HG02840 (cell line): Measurements from ENCODE around the gene APOL2.
"Not testable (repeated sequence)": the region's sequence is repeated elsewhere in the genome, so short reads cannot be mapped to it uniquely, and the experiment has no call there.

Experiments used
- ATAC-seq: cut with Tn5 transposase; IDR thresholded peaks from one replicate; pipeline ENCODE4 v1.9.1; 2021; ENCODE audit warnings: mild to moderate bottlenecking, moderate library complexity, moderate number of reproducible peaks; ENCODE audit not compliant: unreplicated experiment, low FRiP score

Gene APOL2

DNA sequence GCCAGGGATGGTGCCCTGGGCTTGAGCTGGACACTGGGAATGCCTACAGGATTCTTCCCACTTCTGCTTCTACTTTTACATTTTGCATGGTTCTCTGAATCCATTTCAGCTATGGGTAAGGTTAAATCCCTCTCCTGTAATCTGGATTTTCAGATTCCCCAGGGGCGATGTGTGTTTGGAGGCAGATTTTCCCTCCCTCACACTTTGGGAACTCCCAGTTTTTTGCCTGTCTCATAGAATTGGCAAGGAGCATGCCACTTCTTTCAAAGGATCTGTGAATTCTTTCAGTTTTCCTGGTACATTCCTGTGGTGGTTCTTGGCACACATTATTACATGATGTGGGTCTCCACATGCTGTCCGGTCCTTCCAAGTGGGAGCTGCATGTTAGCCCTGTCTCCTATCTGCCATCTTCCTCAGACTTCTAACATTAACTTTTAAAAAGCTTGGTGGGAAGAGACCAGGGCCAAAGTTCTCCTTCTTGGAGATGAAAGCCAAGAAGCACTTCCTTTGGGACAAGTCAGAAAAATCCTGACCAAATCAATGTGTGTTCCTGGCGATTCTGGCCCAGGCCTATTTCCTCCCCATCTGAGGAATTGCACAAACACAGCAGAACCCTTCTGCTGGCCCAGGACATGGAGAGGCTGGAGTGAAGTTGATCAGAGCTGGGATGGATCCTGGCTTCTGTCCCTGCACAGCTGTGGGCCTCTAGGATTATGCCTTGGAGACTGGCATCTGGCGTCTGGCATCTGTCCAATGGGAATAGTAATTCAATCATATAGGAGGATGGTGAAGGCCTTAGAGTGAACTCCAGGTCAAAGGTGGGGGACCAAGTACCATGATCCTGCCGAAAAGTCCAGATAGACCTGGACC, 5.4 kb upstream of the APOL2 start:
- ATAC-seq: no peak

DNA sequence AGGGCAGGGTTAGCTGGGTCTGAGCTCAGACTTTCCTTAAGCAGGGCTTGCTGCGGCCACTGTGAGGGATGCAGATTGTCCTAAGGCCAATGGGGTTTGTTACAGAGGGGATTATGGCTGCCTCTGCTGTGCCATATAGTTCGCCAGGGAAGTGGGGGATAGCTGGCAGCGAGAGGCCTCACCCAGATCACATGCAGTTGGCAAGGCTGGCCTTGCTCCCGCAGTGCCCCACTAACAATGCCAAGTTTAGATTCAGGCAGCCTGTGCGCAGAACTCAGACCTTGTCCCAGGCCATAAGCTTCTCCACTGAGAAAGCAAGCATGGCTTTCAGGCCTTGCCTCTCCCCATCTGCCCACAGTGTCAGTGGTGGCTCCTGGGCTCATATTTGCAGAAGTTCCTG, 4.7 kb upstream of the APOL2 start:
- no peak for ATAC-seq

DNA sequence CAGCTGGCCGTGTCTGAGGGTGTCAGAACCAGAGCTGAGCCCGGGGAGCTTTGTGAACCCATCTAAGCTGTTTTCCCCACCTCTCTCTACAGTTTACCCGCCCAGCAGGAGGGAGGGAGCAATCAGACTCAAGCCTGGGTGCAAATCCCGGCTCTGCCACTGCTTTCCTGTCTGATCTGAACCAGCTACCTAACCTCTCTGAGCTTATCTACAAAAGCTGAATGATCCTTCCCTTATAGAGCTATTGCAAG, 252 bp downstream of the APOL2 start:
- no peak for ATAC-seq

DNA sequence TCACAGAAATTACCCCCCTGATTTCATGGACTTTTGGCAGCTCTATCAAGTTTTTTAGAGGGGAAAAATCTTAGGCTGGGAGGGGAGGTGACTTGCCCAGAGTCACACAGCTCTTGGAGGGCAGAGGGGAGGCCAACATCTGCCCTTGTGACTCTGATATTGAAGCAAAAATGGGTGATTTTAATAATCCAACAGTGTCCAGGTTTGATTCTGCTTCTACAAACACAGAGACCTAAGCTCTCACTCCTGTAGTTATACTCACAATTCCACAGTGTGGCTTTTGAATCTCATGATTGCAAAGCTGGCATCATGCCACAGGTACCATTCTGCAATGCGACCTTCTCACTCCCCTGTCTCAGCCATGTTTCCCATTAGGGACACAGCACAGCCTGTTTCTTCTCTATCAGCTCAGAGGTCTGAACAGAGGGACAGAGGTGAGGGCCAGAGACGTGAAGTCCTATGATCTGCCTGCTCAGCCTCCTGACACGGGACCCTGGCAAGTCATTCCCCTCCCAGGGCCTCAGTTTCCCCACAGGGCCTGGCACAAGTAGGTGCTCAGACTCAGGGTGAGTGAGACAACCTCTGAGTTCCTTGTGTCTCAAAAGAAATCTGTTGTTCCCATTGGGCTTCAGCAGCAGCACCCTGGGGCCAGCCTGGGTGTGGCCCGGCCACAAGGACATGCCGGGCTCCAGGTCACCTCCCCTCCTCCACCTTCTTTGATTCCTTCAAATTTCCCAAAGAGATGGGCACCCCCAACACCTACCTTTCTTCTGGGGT, 766 bp downstream of the APOL2 start:
- no peak for ATAC-seq

DNA sequence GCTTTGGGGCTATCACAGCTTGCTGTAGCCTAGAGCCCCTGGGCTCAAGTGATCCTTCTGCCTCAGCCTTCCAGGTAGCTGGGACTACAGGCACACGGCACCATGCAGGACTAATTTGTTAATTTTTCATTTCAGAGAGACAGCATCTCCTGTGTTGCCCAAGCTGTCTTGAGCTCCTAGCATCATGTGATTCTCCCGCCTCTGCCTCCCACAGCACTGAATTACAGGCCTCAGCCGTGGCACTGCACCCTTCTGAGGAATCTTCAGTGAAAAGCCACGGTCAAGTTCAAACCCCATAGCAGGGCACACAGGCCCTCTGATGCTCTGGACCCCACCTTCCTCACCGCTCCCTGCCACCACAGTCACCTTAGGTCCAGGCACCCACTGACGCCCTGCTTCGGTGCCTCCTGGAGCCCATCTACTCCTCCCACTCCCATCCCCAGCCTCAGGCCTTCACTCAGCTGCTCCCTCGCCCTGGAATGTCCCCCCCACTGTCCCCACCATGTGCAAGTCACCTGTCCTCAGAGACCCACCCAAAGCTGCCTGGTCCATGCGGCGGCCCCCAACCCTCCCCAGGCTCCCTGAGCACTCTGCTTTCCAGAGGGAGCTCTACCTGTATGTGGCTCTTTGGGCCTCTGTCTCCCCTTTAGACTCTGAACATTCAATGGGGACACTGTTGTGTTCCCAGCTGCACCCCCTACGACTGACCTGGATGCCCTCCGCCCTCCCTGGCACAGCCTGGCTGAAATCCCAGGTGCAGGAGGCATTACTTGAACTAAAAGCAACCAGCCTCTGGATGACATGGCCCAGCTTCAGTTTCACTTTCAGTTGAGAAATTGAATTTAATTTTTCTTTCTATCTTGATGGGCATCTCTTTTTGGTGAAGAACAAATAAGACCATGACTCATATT, 1.6 kb downstream of the APOL2 start:
- ATAC-seq: no peak

DNA sequence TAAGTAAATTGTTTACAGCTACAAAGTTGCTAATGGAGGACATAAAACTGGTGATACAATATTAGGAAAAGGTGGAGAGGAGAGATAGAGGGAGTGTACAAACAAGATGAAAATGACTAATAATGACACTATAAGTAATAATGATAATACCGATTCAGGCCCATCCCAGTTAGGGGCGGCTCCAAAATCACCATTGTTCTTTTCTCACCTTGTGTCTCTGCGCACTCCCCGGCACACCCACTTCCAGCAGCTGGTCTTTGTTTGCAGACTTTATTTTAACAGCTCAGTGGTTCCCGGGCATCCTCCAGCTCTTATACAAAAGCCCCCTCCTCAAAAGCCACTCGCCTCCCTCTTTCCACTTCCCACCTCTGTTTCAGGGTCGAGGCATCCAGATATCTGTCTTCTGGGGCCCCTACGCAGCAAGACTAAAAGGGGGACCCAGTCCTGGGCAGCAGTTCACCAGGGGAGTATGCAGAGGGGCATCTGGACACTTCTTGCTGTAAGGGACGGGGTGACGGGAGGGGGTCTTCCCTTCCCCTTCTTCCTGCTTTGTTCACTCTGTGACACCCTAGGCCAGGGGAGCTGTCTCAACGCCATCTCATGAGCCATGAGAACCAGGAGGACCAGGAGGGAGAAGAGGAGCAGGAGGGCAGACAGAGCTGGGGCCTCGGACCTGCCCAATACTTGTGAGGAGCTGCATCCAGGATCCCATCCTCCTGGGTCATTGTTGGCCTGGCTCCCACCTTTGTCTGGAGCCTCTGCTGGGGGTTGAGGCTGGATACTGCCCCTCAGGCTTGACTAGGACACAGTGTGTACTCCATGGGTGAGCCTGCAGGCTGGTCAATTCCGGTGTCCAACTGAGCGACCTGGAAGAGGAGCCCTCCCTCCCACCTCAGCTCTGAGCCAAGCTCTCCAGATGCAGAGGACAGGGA, 2.7 kb downstream of the APOL2 start:
- no peak for ATAC-seq

DNA sequence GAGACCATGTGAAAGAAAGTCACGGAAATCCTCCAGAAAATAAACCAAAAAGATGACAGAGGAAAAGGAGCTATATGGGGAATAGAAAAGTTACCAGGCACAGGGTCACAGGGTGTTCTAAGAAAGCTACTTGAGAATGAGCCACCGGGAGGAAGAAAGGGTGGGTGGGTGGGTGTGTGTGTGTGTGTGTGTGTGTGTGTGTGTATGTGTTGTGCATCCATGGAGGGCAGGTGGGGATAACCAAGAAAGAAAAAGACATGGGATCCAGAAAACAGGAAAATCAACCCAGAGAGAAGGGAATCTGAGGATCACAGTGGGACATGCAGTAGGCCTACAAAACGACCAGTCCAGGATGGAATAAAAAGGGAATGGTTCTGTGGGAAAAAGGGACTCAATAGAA, 3.7 kb downstream of the APOL2 start:
- no peak for ATAC-seq

DNA sequence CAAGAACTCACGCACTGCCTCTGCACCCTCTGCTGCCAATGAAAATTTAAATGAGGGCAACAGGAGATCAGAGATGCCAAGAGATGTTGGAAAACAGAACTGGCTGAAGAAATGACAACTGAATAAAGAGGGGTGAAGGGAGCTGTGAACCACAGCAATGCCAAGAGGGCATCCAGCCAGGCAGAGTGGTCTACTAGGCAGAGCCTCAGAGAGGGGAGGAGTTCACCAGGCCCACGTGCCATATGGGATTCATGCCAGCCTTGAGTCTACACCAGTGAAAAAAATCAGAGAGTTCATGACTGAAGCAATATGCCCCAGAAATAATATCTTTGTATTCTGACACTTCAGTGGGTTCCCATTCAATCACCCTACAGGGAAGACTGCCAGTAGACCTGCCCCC, 4.4 kb downstream of the APOL2 start:
- ATAC-seq: no peak

DNA sequence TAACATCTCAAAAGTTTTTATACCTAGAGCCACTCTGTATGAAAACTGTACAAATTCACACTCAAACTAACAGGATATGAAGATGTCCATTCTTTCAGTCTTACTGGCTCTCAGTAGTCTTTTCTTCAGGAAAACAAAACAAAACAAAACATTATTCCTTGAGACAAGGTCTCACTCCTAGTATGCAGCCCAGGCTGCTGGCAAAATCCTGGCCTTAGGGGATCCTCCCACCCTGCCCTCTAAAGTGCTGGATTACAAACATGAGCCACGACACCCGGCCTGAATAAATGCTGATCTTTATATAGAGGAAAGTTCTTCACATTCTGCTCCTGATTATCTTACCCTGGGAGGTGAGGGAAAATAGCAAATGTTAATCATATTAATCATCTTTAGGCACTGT, 5.1 kb downstream of the APOL2 start:
- no peak for ATAC-seq

DNA sequence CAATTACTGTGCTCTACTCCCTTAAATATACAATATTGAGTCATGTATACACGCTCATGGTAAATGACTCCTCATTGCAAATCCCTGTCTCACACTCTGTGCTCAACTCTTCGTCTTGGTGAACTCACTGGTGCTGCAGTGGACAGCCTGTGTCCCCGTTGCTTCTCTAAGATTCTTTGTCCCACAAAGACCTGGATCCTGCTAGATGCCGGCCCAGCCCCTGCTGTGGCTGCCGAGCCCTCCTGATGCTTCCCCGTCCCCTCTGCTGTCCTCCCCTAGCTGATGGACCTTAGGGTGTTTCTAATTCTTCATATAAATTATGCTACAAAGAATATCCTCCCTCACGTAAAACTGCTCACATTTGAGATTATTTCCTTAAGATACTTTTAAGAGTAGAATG, 5.5 kb downstream of the APOL2 start:
- no peak for ATAC-seq

DNA sequence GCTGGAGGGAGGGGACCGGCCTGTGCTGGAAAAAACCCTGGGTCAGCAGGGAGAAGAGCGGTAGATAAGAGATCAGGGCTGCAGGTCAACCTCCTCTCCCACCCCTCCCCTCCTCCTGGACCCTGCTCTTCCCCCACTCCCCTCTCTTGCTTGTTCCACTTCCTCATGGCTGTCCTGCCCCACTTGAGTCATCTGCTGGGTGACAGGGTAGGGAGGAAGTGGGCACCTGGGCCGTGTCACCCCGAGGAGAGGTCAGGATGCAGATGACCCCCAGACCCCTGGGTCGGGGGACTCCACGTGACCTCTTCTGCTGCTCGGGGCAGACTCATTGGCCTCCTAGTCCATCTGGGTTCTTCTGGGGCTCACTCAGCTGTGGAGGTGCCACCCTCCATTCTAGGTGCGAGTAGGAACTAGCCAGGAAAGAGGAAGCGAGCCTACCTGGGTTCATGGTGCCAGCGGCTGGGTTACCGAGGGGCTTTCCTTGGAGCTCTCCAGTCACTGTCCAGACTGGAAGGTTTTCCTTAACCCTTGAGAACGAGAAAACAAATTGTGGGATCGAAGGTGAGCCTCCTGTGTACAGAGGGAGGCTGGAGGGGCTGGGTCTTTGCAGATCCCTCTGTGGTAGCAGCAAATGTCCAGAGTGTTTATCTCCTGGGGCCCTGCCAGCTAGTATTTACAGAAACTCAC, 6.5 kb downstream of the APOL2 start:
- no peak for ATAC-seq

DNA sequence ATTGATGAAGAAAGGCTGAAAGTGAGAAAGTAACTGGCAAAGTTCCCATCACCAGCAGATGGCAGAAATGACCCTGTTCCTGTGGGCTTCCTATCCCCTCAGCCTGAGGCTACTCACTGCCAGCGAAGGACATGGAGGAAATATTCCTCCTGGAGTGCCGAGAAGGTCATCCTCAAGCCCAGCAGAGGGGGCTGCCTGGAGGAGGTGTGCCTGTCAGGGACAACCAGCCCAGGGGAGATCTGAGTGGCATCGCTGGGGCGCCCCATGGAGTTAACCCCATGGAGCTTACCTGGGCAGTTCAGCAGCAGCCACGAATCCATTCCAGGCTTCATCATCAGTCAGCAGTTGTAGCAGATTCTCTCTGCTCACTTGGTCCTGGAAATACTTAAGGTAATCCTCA, 8.3 kb downstream of the APOL2 start:
- ATAC-seq: not testable (repeated sequence)

DNA sequence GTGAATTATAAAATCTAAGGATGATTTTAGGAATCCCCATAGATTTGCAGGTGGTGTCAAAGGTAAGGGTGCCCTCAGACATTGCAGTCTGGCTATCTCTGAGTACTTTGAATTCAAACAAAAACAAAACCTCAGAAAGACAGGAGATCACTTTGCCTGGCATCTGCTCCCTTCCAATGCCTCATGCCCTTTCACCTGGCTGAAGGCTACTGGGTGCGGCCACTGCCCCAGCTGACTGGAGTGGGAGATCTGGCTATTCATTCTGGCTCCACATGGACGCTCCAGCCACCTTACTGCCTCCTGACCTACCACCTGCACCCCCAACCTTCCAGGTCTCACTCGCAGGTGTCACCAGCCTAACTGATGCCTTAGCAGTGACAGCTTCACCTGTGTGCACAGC, 9.7 kb downstream of the APOL2 start:
- not testable (repeated sequence) for ATAC-seq

DNA sequence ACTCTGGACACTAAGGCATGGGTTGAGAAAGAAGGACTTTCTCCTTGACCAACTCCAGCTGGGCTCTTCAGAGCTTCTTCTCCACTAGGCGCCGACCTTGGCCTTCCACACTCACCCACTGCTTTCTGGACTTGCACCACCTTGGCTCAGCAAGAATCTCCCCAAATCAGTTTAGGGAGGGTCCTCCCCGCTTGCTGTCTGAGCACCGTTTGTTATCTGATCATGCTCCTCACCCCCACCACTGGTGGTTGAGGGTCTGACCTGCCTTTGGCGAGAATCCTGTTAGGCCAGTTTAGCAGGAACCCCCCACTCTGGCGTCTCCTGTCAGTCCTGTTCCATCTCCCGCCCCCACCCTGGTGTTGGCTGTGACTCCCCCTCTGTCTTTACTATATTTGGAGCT, 10.4 kb downstream of the APOL2 start:
- no peak for ATAC-seq

DNA sequence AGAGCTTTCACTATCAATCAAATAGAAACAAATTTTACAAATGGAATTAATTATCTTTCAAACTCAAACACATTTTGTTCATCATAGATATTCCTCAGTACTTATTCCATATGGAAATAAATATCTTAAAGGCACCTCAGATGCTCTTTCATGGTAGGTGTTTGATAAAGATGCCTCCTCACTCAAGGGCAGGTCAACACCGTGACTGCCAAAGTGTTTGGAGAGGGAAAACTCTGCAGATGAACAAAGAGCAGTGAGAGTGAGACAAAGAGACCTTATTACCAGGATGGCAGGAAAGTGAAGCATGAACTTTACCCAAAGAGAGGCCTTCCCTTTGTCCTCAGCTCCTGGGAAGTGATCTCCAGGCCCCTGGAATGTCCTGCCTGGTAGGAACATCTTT, 11.0 kb downstream of the APOL2 start:
- not testable (repeated sequence) for ATAC-seq

DNA sequence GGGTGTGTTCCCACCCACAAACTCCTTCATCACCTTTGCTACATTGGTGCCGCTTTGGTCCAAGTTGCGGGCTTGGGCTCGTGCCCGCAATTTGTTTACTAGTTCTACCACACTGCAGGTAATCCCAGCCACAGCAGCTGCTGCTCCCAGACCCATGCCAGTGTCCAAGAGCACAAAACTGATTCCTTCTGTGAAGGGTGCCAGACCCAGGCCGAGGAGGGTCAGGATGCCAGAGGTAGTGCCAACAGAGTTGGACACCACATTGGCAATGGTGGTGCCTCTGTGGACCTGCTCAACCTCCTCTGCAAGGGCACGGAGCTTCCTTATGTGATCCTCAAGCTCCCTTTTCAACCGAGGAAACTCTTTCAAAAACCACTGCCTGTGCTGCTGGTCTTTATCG, 11.5 kb downstream of the APOL2 start:
- no peak for ATAC-seq

DNA sequence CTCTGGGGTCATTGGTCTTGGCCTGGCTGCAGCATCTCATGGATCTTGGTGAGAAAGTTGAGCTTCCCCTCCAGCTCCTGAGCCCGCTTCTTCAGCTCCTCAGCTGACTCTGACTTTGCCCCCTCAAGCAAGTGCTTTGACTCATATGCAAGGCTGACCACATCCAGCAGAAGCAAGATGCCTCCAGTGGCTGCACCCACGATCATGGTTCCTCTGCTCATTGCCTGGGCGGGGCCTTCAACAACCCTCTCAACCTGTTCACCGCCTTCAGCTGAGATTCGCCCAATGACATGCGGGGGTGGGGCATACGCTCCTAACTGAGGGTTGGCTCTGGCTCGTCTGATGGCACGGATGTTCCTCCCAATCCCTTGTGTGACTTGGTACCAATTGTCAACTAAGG, 11.9 kb downstream of the APOL2 start:
- ATAC-seq: no peak

DNA sequence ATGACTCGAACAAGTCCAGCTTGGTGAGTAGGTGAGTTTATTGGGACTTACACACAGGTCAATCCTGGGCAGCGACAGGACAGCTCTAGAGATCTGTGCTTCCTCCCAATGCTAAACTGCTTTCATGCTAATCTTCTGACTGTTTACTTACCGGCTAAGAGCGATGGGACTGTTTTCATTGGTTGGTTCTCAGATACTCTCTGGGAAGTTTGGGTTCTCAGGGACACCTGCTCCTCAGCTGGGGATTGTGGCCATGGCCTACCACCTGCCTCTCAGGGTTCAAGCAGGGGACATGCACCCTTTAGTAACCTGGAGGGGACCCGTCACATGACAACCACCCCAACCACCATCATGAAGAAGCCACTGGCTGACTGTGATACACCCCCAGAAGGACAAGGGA, 13.1 kb downstream of the APOL2 start:
- no peak for ATAC-seq

DNA sequence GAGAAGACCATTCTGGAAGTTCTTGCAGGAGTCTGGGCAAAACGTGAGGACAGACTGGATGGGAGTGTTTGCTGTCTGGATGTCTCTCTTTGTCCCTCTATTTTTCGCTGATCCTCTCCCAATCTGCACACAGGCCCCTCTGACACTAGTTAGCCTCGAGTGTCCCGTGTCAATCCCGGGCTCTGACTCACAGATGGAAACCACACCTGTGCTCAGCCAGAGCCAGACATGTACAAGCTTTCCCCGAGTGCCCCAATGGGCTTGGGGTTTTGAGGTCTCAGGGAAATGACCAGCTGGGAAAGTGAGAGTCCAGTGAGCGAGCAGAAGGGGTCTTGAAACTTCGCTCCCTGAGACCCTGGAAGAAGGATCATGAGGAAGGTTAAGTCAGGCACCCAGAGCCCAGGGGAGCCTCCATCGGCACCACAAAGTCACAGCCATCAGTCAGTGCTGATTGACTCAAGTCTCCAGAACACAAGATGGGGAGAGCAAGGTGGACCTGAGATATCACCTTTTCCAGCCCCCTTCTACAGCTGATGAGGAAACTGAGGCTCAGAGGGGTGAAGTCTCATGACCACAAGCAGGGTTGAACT, 13.9 kb downstream of the APOL2 start:
- ATAC-seq: no peak
